ENCODE measurements around the gene LPAR3. TPM values are rescaled to one million over a fixed set of nuclear protein-coding genes. Genes with fewer than 3 reads are reported as not detected.

The LPAR3 gene
- total and polyA plus RNA-seq, 2 donors (not counting 1 experiment from before 2014, with no cell fraction given), result not detected

- H3K4me3 Mint-ChIP-seq, result no peak overlapping the region
- peaks cover 23% of the 10 kb centered on the region for H3K27me3 Mint-ChIP-seq
- H3K9me3 Mint-ChIP-seq (ENCODE audit: insufficient read depth), result peaks cover 6% of the 10 kb centered on the region
- no peak overlapping the region for H3K27ac Mint-ChIP-seq
- Histone ChIP-seq H3K27ac (ENCODE audit: low read length in 2 of 2) (no peak overlapping the region), H3K4me2 (replicated peaks; ENCODE audit: low read depth, low read length, poor library complexity, severe bottlenecking) (no peak overlapping the region), H3K9me3 (ENCODE audit: control extremely low read depth in 1 of 3, control insufficient read depth in 2 of 3, insufficient read depth in 1 of 3, low read length in 2 of 3) (no peaks in the 10 kb centered on the region), H3K27me3 (replicated peaks in 1 of 4; ENCODE audit: control extremely low read depth in 1 of 4, control insufficient read depth in 3 of 4, insufficient read depth in 4 of 4, low read length in 3 of 4) (peaks cover 0 to 4% (median 0%) of the 10 kb centered on the region in 4 experiments), H2AFZ (ENCODE audit: insufficient read depth, low read depth, low read length, poor library complexity, severe bottlenecking) (no peak overlapping the region), H3K4me3 (ENCODE audit: control extremely low read depth in 1 of 5, extremely low read depth in 1 of 5, insufficient read depth in 1 of 5, low read depth in 2 of 5, low read length in 4 of 5) (no peak overlapping the region), H3K36me3 (replicated peaks in 1 of 2; ENCODE audit: control extremely low read depth in 1 of 2, control insufficient read depth in 1 of 2, extremely low read depth in 1 of 2, insufficient read depth in 2 of 2, low read length in 1 of 2) (no peaks in the 10 kb centered on the region), H3K4me1 (ENCODE audit: control insufficient read depth in 2 of 2, insufficient read depth in 2 of 2, low read length in 2 of 2) (no peaks in the 10 kb centered on the region), H3K79me2 (ENCODE audit: control insufficient read depth, insufficient read depth, low read length) (no peaks in the 10 kb centered on the region), H4K20me1 (ENCODE audit: control insufficient read depth, insufficient read depth, low read length, poor library complexity, severe bottlenecking) (no peaks in the 10 kb centered on the region), H3K9ac (ENCODE audit: low read length) (no peak overlapping the region)
- POLR2A ChIA-PET, result no interaction called here
- CTCF ChIA-PET, result no interaction called here
- DNase-seq (no peak), ATAC-seq (ENCODE audit: low read depth) (no peak)
- intact Hi-C loops (cut with micrococcal nuclease), result no loop called here
- TF ChIP-seq CTCF (IDR thresholded peaks at IDR 0.05), result no peak
- no peaks in the 10 kb centered on the region for H3K4me1 Mint-ChIP-seq
Observed at GRCh38 chr1:84883286-84883685, 9.7 kb downstream of the LPAR3 start.

- 89% methylated on average over 3 of the region's 4 CpGs for WGBS (ENCODE audit: insufficient coverage)
- Mint-ChIP-seq H3K9me3 (ENCODE audit: insufficient read depth) (peaks cover 6% of the 10 kb centered on the region), H3K27me3 (peaks cover 44% of the 10 kb centered on the region), H3K4me3 (no peak overlapping the region), H3K4me1 (no peaks in the 10 kb centered on the region), H3K27ac (no peak overlapping the region)
- Histone ChIP-seq H4K20me1 (ENCODE audit: control insufficient read depth, insufficient read depth, low read length, poor library complexity, severe bottlenecking) (no peaks in the 10 kb centered on the region), H3K36me3 (replicated peaks in 1 of 2; ENCODE audit: control extremely low read depth in 1 of 2, control insufficient read depth in 1 of 2, extremely low read depth in 1 of 2, insufficient read depth in 2 of 2, low read length in 1 of 2) (no peaks in the 10 kb centered on the region), H3K4me3 (ENCODE audit: control extremely low read depth in 1 of 5, extremely low read depth in 1 of 5, insufficient read depth in 1 of 5, low read depth in 2 of 5, low read length in 4 of 5) (no peak overlapping the region), H3K9ac (ENCODE audit: low read length) (no peak overlapping the region), H3K27me3 (replicated peaks in 1 of 4; ENCODE audit: control extremely low read depth in 1 of 4, control insufficient read depth in 3 of 4, insufficient read depth in 4 of 4, low read length in 3 of 4) (peaks cover 0 to 10% (median 2%) of the 10 kb centered on the region in 4 experiments), H3K79me2 (ENCODE audit: control insufficient read depth, insufficient read depth, low read length) (no peaks in the 10 kb centered on the region), H3K27ac (ENCODE audit: low read length in 2 of 2) (no peak overlapping the region), H3K9me3 (ENCODE audit: control extremely low read depth in 1 of 3, control insufficient read depth in 2 of 3, insufficient read depth in 1 of 3, low read length in 2 of 3) (no peaks in the 10 kb centered on the region), H3K4me1 (ENCODE audit: control insufficient read depth in 2 of 2, insufficient read depth in 2 of 2, low read length in 2 of 2) (no peaks in the 10 kb centered on the region), H2AFZ (ENCODE audit: insufficient read depth, low read depth, low read length, poor library complexity, severe bottlenecking) (no peak overlapping the region), H3K4me2 (replicated peaks; ENCODE audit: low read depth, low read length, poor library complexity, severe bottlenecking) (no peak overlapping the region)
- ATAC-seq (ENCODE audit: low read depth), result no peak
- TF ChIP-seq EZH2 (IDR thresholded peaks at IDR 0.05; ENCODE audit: borderline replicate concordance, insufficient read depth, low read depth, low read length, poor library complexity, severe bottlenecking) (no peak), CTCF (IDR thresholded peaks at IDR 0.05) (no peak)
- intact Hi-C loops (cut with micrococcal nuclease), result no loop called here
- ChIA-PET CTCF (no interaction called here), POLR2A (no interaction called here)
- no peak for DNase-seq
Observed at GRCh38 chr1:84877592-84877991, 15.4 kb downstream of the LPAR3 start.

Measured in B cell (primary cell).